Activated naive CD8-positive, alpha-beta T cell treated with anti-CD3 and anti-CD28 coated beads, Interleukin-2, amount 10 ng/mL, durations not matched to agents 7 days and 5 days (primary cell): ENCODE measurements around the gene TRIM28. TPM values are rescaled to one million over a fixed set of nuclear protein-coding genes. Genes with fewer than 3 reads are reported as not detected.
"Not testable (repeated sequence)": the region's sequence is repeated elsewhere in the genome, so short reads cannot be mapped to it uniquely, and the experiment has no call there.

ENCODE experiments used
- ATAC-seq: fragments of 150-1000 bp; cut with Tn5 transposase; one replicate; pipeline ENCODE4 v1.10.0; 2021; ENCODE audit warnings: low read depth, moderate library complexity
- POLR2A ChIA-PET: fragments of 350-600 bp; sonication (Branson Sonifier 250); formaldehyde crosslinking; loops from one replicate; lab custom pipeline; 2021; ENCODE audit warnings: antibody characterized with exemption; lab: Charles Lee
- DNase-seq: peaks from one replicate; pipeline ENCODE4 v3.0.0; 2021
- H3K27ac Mint-ChIP-seq: one replicate; pipeline ENCODE4 v1.8.0; 2022; ENCODE audit warnings: mild to moderate bottlenecking, mixed read lengths
- H3K27me3 Mint-ChIP-seq: one replicate; pipeline ENCODE4 v1.8.0; 2022; ENCODE audit warnings: mild to moderate bottlenecking, moderate library complexity, mixed read lengths
- H3K36me3 Mint-ChIP-seq: one replicate; pipeline ENCODE4 v1.8.0; 2021; ENCODE audit warnings: mild to moderate bottlenecking, mixed read lengths
- H3K4me1 Mint-ChIP-seq: one replicate; pipeline ENCODE4 v1.8.0; 2021; ENCODE audit warnings: mixed read lengths
- H3K4me3 Mint-ChIP-seq: one replicate; pipeline ENCODE4 v1.8.0; 2022; ENCODE audit warnings: mild to moderate bottlenecking, moderate library complexity, mixed read lengths
- H3K9me3 Mint-ChIP-seq: one replicate; pipeline ENCODE4 v1.8.0; 2021; ENCODE audit warnings: mixed read lengths
- total RNA-seq, 2 experiments: library from RNA; stranded (reverse); gene quantifications; one replicate each; pipeline ENCODE4 v1.2.3, GENCODE V29; 2021

The TRIM28 gene
- 100 to 1,000 TPM; 409 to 412 TPM for total RNA-seq

GRCh38 chr19:58543826-58544590 lies at the start of gene TRIM28:
Gene TRIM28, plus strand, starts transcription at chr19:58544064. Its CDS starts 694 bp downstream, at chr19:58544758.
- POLR2A ChIA-PET, result interaction anchor here (0.6 to 4.1 kb wide), 16 partner anchors 10 to 170 kb away, joined by 3 to 72 read pairs (median 4); partner anchors contain the start of genes CHMP2A, MZF1, UBE2M and ZBTB45
- Mint-ChIP-seq H3K27ac (peak within 1 kb of the TSS; percentile 98), H3K4me1 (peaks cover 28% of the 10 kb centered on the region), H3K27me3 (peaks cover 20% of the 10 kb centered on the region), H3K9me3 (no peaks in the 10 kb centered on the region), H3K36me3 (peaks cover 27% of the 10 kb centered on the region), H3K4me3 (peak within 1 kb of the TSS; percentile 98)
- ATAC-seq, result peak; percentile 96
- peak; percentile 100 for DNase-seq

- ATAC-seq (no peak), DNase-seq (no peak)
- peaks cover 25% of the 10 kb centered on the region for H3K4me1 Mint-ChIP-seq
- peaks cover 5% of the 10 kb centered on the region for H3K9me3 Mint-ChIP-seq
- H3K36me3 Mint-ChIP-seq, result peaks cover 1% of the 10 kb centered on the region
- H3K27me3 Mint-ChIP-seq, result no peaks in the 10 kb centered on the region
- POLR2A ChIA-PET, result no interaction called here
- peak overlapping the region; percentile 96 for H3K4me3 Mint-ChIP-seq
- H3K27ac Mint-ChIP-seq, result no peak overlapping the region
Observed at GRCh38 chr19:58497634-58498170, 46.2 kb upstream of the TRIM28 start.

GRCh38 chr19:58498316-58499020 lies 45.4 kb upstream of the TRIM28 start:
- H3K27ac Mint-ChIP-seq, result peak overlapping the region; percentile 80
- peaks cover 5% of the 10 kb centered on the region for H3K9me3 Mint-ChIP-seq
- no peaks in the 10 kb centered on the region for H3K27me3 Mint-ChIP-seq
- peaks cover 25% of the 10 kb centered on the region for H3K4me1 Mint-ChIP-seq
- DNase-seq (no peak), ATAC-seq (no peak)
- H3K4me3 Mint-ChIP-seq, result peak overlapping the region; percentile 96
- POLR2A ChIA-PET, result interaction anchor here (0.5 to 1.4 kb wide), 3 partner anchors 13 to 57 kb away, joined by 3 read pairs; partner anchors contain the start of gene CHMP2A
- H3K36me3 Mint-ChIP-seq, result peaks cover 1% of the 10 kb centered on the region

- peak; percentile 99 for ATAC-seq
- H3K36me3 Mint-ChIP-seq, result peaks cover 1% of the 10 kb centered on the region
- DNase-seq, result peak; percentile 95
- peak overlapping the region; percentile 80 for H3K27ac Mint-ChIP-seq
- peak overlapping the region; percentile 96 for H3K4me3 Mint-ChIP-seq
- peaks cover 5% of the 10 kb centered on the region for H3K9me3 Mint-ChIP-seq
- POLR2A ChIA-PET, result interaction anchor here (0.6 to 1.7 kb wide), 8 partner anchors 14 to 172 kb away, joined by 3 to 9 read pairs (median 3); partner anchors contain the start of genes CHMP2A, ZBTB45, ZNF497 and ZSCAN22
- H3K27me3 Mint-ChIP-seq, result no peaks in the 10 kb centered on the region
- H3K4me1 Mint-ChIP-seq, result peaks cover 25% of the 10 kb centered on the region
Observed at GRCh38 chr19:58499021-58499927, 44.6 kb upstream of the TRIM28 start.

GRCh38 chr19:58500242-58500641 lies 43.6 kb upstream of the TRIM28 start:
- Mint-ChIP-seq H3K27me3 (no peaks in the 10 kb centered on the region), H3K4me3 (no peak overlapping the region), H3K4me1 (peaks cover 25% of the 10 kb centered on the region), H3K36me3 (peaks cover 1% of the 10 kb centered on the region), H3K9me3 (peaks cover 5% of the 10 kb centered on the region), H3K27ac (peak overlapping the region; percentile 80)
- DNase-seq (peak; percentile 36), ATAC-seq (no peak)
- POLR2A ChIA-PET, result interaction anchor here (1.0 to 1.7 kb wide), 4 partner anchors 14 to 138 kb away, joined by 3 to 9 read pairs (median 5); partner anchors contain the start of genes ZBTB45 and ZNF497

- H3K27ac Mint-ChIP-seq, H3K36me3 Mint-ChIP-seq, H3K4me1 Mint-ChIP-seq, H3K4me3 Mint-ChIP-seq, DNase-seq, ATAC-seq, H3K27me3 Mint-ChIP-seq, H3K9me3 Mint-ChIP-seq: not testable (repeated sequence)
- POLR2A ChIA-PET, result interaction anchor here (1.4 kb wide), 1 partner anchor 12 kb away, joined by 6 read pairs; the partner anchor contains the start of gene ZBTB45
Observed at GRCh38 chr19:58507602-58508223, 36.2 kb upstream of the TRIM28 start.

GRCh38 chr19:58509731-58510083 lies 34.2 kb upstream of the TRIM28 start:
- POLR2A ChIA-PET, result no interaction called here
- H3K36me3 Mint-ChIP-seq, result peaks cover 7% of the 10 kb centered on the region
- ATAC-seq, result no peak
- H3K27me3 Mint-ChIP-seq, result no peaks in the 10 kb centered on the region
- H3K9me3 Mint-ChIP-seq, result peaks cover 7% of the 10 kb centered on the region
- H3K4me3 Mint-ChIP-seq, result no peak overlapping the region
- DNase-seq, result no peak
- peaks cover 3% of the 10 kb centered on the region for H3K4me1 Mint-ChIP-seq
- no peak overlapping the region for H3K27ac Mint-ChIP-seq

GRCh38 chr19:58510084-58510862 lies 33.6 kb upstream of the TRIM28 start:
- no peak overlapping the region for H3K4me3 Mint-ChIP-seq
- H3K4me1 Mint-ChIP-seq, result peaks cover 8% of the 10 kb centered on the region
- peaks cover 7% of the 10 kb centered on the region for H3K9me3 Mint-ChIP-seq
- DNase-seq (no peak), ATAC-seq (no peak)
- no peak overlapping the region for H3K27ac Mint-ChIP-seq
- peaks cover 9% of the 10 kb centered on the region for H3K36me3 Mint-ChIP-seq
- POLR2A ChIA-PET, result no interaction called here
- no peaks in the 10 kb centered on the region for H3K27me3 Mint-ChIP-seq

- DNase-seq (peak; percentile 31), ATAC-seq (no peak)
- POLR2A ChIA-PET, result no interaction called here
- Mint-ChIP-seq H3K4me3 (no peak within 1 kb of the TSS), H3K27ac (peak within 1 kb of the TSS; percentile 62), H3K9me3 (peaks cover 7% of the 10 kb centered on the region), H3K27me3 (no peaks in the 10 kb centered on the region), H3K36me3 (peaks cover 15% of the 10 kb centered on the region), H3K4me1 (peaks cover 17% of the 10 kb centered on the region)
Observed at GRCh38 chr19:58511353-58512208, 32.3 kb upstream of the TRIM28 start, which contains the start of gene SLC27A5. Gene SLC27A5, minus strand, starts transcription at chr19:58511992. Its CDS starts 37 bp downstream, at chr19:58511955.

GRCh38 chr19:58513213-58513693 lies 30.6 kb upstream of the TRIM28 start:
- DNase-seq (no peak), ATAC-seq (no peak)
- H3K27me3 Mint-ChIP-seq, result no peaks in the 10 kb centered on the region
- no peaks in the 10 kb centered on the region for H3K9me3 Mint-ChIP-seq
- H3K36me3 Mint-ChIP-seq, result peaks cover 13% of the 10 kb centered on the region
- POLR2A ChIA-PET, result interaction anchor here (0.6 to 1.8 kb wide), 16 partner anchors 8 to 330 kb away, joined by 3 to 25 read pairs (median 4); partner anchors contain the start of genes CHMP2A, TRIM28, UBE2M and ZNF274
- H3K4me1 Mint-ChIP-seq, result peaks cover 23% of the 10 kb centered on the region
- H3K4me3 Mint-ChIP-seq, result peak overlapping the region; percentile 90
- H3K27ac Mint-ChIP-seq, result peak overlapping the region; percentile 93
